Measurements from ENCODE around the gene ATAD5.

- TF ChIP-seq POLR2A (IDR thresholded peaks at IDR 0.05; ENCODE audit: low read length) (no peak), GATA1 (IDR thresholded peaks at IDR 0.05; ENCODE audit: low read depth, low read length) (no peak)
Measured at GRCh38 chr17:30819971-30820705, 11.6 kb upstream of the ATAD5 start.
